Naive thymus-derived CD4-positive, alpha-beta T cell (primary cell): ENCODE measurements around the gene MUC6. TPM values are rescaled to one million over a fixed set of nuclear protein-coding genes. Genes with fewer than 3 reads are reported as not detected.

ENCODE experiments used
- ATAC-seq: fragments of 150-1000 bp; cut with Tn5 transposase; 2 replicates; pipeline ENCODE4 v1.10.0; 2021; ENCODE audit warnings: mild to moderate bottlenecking, moderate library complexity
- CTCF ChIA-PET: fragments of 350-600 bp; sonication (Branson Sonifier 250); formaldehyde crosslinking; loops from one replicate; lab custom pipeline; 2021; ENCODE audit warnings: antibody characterized with exemption; lab: Charles Lee
- POLR2A ChIA-PET: fragments of 350-600 bp; sonication (Branson Sonifier 250); formaldehyde crosslinking; loops from one replicate; lab custom pipeline; 2021; ENCODE audit warnings: antibody characterized with exemption, inconsistent platforms; lab: Charles Lee
- DNase-seq, 9 donors: peaks; one replicate each; pipeline versions ENCODE4 v3.0.0 to v3.0.0-alpha.2; 2020 to 2022; ENCODE audit warnings: mixed read lengths in 1 of 9
- H3K27ac ChIP-seq: one replicate; pipeline ENCODE4 v1.7.0; 2013; ENCODE audit warnings: mild to moderate bottlenecking, low read depth, low read length, moderate library complexity
- H3K27me3 ChIP-seq, 2 donors: one replicate each; pipeline ENCODE4 v1.7.0; 2013; ENCODE audit warnings: low read length in 2 of 2, mild to moderate bottlenecking in 2 of 2, moderate library complexity in 2 of 2; ENCODE audit not compliant: control insufficient read depth in 2 of 2, insufficient read depth in 2 of 2
- H3K36me3 ChIP-seq, 3 experiments: 1 replicate in 2 of 3; 2 replicates in 1 of 3; pipeline ENCODE4 v1.7.0; 2013; ENCODE audit warnings: low read length in 3 of 3, mild to moderate bottlenecking in 3 of 3, moderate library complexity in 1 of 3; ENCODE audit not compliant: insufficient read depth in 3 of 3, control insufficient read depth in 2 of 3
- H3K4me1 ChIP-seq, 2 donors: one replicate each; pipeline ENCODE4 v1.7.0; 2013; ENCODE audit warnings: low read length in 2 of 2, mild to moderate bottlenecking in 2 of 2, moderate library complexity in 1 of 2; ENCODE audit not compliant: control insufficient read depth in 2 of 2, insufficient read depth in 2 of 2
- H3K4me3 ChIP-seq: 2 replicates; pipeline ENCODE4 v1.7.0; 2013; ENCODE audit warnings: mild to moderate bottlenecking, low read length
- H3K9me3 ChIP-seq, 3 experiments: 1 replicate in 2 of 3; 2 replicates in 1 of 3; pipeline ENCODE4 v1.7.0; 2013; ENCODE audit warnings: low read length in 3 of 3; ENCODE audit not compliant: control insufficient read depth in 2 of 3
- H3K27ac Mint-ChIP-seq, 9 donors: one replicate each; pipeline ENCODE4 v1.8.0; 2020 to 2022; ENCODE audit warnings: mixed read lengths in 9 of 9, mild to moderate bottlenecking in 8 of 9, moderate library complexity in 5 of 9, inconsistent platforms in 2 of 9
- H3K27me3 Mint-ChIP-seq, 5 donors: one replicate each; pipeline ENCODE4 v1.8.0; 2021 to 2022; ENCODE audit warnings: mixed read lengths in 5 of 5, mild to moderate bottlenecking in 1 of 5
- H3K36me3 Mint-ChIP-seq, 5 donors: one replicate each; pipeline ENCODE4 v1.8.0; 2020 to 2022; ENCODE audit warnings: mixed read lengths in 5 of 5, mild to moderate bottlenecking in 3 of 5, inconsistent platforms in 1 of 5
- H3K4me1 Mint-ChIP-seq, 7 donors: one replicate each; pipeline ENCODE4 v1.8.0; 2020 to 2022; ENCODE audit warnings: mixed read lengths in 7 of 7, mild to moderate bottlenecking in 3 of 7, inconsistent platforms in 1 of 7
- H3K4me3 Mint-ChIP-seq, 10 donors: one replicate each; pipeline ENCODE4 v1.8.0; 2020 to 2022; ENCODE audit warnings: mild to moderate bottlenecking in 10 of 10, mixed read lengths in 10 of 10, moderate library complexity in 6 of 10, inconsistent platforms in 2 of 10
- H3K9me3 Mint-ChIP-seq, 11 donors: one replicate each; pipeline ENCODE4 v1.8.0; 2020 to 2022; ENCODE audit warnings: mixed read lengths in 11 of 11, mild to moderate bottlenecking in 4 of 11, inconsistent platforms in 1 of 11, moderate library complexity in 1 of 11
- intact Hi-C, 2 donors: fragments of 100-400 bp; cut with micrococcal nuclease; formaldehyde crosslinking; loops; one replicate each; pipeline ENCODE4 v1.15.1; 2023
- polyA plus RNA-seq, 2 donors: library from polyadenylated mRNA; unstranded; fragments of 300-500 nt; fragmentation: Illumina TruSeq; gene quantifications; one replicate each; pipeline ENCODE4 v1.2.3, GENCODE V29; 2021
- total RNA-seq, 6 experiments: library from RNA in 5 of 6; stranded (reverse) in 5 of 6; gene quantifications; 1 replicate in 5 of 6; 2 replicates in 1 of 6; pipeline ENCODE4 v1.2.3 and lab custom pipeline; 2021 to 2026

Gene MUC6
- total and polyA plus RNA-seq, 7 experiments from 2014 or later, result not detected

DNA sequence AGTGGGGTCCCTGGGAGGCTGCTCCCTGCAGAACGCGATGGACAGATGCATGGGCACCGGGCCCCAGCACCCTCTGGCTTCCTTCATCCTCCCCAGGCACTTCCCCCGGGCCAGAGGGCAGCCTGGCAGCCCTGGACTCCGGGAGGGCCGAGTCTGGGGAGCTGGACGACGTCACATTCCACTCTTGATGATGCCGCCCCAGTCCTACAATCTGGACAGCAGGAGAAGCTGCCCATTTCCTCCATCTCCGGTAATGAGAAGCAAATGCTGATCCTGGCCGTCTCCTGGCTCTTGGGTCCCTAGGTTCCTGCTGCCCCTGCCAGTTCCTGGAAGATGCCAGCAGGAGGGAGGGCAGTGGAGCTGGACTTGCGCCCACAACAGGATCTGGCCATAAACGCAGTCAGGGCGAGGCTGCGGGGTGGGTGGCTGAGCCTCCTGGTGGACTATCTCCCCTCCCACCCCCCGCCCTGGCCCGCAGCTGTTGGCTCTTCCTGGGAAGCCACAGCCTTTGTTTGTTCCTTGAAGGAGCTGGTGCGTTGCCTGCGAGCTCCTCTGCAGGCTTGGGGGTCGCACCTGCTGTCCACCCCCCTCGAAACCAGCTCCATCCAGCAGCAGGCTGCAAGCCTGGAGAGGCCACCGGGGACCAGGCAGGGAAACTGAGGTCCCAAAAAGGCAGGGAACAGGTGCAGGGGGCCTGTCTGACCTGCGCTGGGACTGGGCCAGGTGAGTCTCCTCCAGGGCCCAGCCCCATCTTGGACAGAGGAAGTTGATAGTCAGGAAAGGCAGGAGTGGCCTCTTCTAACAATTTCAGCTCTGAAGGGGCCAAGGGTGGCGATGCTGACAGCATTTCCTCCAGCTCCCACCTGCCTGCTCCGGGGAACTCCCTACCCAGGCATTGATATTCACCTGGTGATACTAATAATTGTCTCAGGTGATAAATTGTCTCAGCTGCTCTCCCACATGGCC, 17.9 kb upstream of the MUC6 start:
- Histone ChIP-seq H3K36me3 (no peaks in the 10 kb centered on the region), H3K27me3 (peaks cover 0 to 5% of the 10 kb centered on the region in 2 donors), H3K4me1 (no peaks in the 10 kb centered on the region), H3K4me3 (no peak overlapping the region), H3K27ac (no peak overlapping the region), H3K9me3 (no peaks in the 10 kb centered on the region)
- POLR2A ChIA-PET, result no interaction called here
- CTCF ChIA-PET, result interaction anchor here (0.8 to 1.2 kb wide), 2 partner anchors 133 to 208 kb away, joined by 3 read pairs; no protein-coding TSS in a partner anchor
- Mint-ChIP-seq H3K9me3 (no peaks in the 10 kb centered on the region), H3K4me3 (no peak overlapping the region), H3K36me3 (peaks cover 0 to 3% (median 0%) of the 10 kb centered on the region in 5 donors), H3K27ac (no peak overlapping the region), H3K4me1 (peaks cover 0 to 5% (median 0%) of the 10 kb centered on the region in 7 donors), H3K27me3 (peaks cover 0 to 11% (median 4%) of the 10 kb centered on the region in 5 donors)
- DNase-seq, result peak in 1 of 9 donors; percentile 3
- intact Hi-C loops, result loop anchor here in 1 of 2 donors (5.0 kb wide), 1 partner anchor 327 kb away; no protein-coding TSS in a partner anchor
- ATAC-seq, result no peak

DNA sequence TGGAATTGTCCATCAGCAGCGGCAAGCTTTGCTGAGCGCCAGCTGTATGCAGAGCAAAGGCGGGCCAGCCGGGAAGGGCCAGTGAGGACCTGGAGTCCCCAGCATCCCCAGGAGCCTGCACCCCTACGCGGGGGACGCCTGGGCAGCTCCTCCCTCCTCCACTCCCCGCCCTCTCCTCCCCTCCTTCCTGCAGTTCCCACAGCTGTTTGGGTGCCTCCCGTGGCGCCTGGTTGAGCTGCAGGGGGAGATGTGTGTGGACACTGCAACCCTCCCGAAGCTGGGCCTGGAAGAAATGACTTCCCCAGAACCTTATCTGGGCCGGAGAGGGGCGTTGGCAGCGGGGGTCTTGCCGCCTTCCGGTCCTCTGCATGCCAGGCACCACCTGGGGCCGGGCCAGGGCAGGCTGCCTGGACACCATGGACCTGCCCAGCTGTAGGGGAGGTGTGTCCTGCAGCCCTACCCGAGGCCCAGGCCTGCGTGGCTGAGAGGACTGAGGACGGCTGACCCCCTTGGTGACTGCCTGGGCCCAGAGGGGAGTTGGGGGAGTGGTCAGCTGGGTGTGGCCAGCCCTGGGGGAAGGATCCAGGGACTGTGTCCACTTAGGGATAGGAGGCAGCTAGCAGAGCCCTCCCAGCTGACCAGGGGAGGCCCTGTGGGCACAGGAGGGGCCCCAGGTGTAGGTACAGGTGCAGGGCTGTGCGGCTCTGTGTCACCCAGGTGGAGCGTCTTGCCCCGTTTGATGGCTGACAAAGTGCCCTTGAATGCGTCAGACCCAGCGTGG, 16.8 kb upstream of the MUC6 start:
- Mint-ChIP-seq H3K27me3 (peaks cover 3 to 10% (median 4%) of the 10 kb centered on the region in 5 donors), H3K9me3 (no peaks in the 10 kb centered on the region), H3K36me3 (peaks cover 0 to 3% (median 0%) of the 10 kb centered on the region in 5 donors), H3K4me3 (no peak overlapping the region), H3K4me1 (peaks cover 0 to 5% (median 0%) of the 10 kb centered on the region in 7 donors), H3K27ac (no peak overlapping the region)
- Histone ChIP-seq H3K36me3 (no peaks in the 10 kb centered on the region), H3K9me3 (no peaks in the 10 kb centered on the region), H3K27ac (no peak overlapping the region), H3K4me1 (no peaks in the 10 kb centered on the region), H3K27me3 (peaks cover 0 to 5% of the 10 kb centered on the region in 2 donors), H3K4me3 (no peak overlapping the region)
- no peak for DNase-seq
- ChIA-PET CTCF (interaction anchor here (0.8 kb wide), 1 partner anchor 132 kb away, joined by 3 read pairs; no protein-coding TSS in a partner anchor), POLR2A (no interaction called here)
- intact Hi-C loops, result loop anchor here in 1 of 2 donors (5.0 kb wide), 1 partner anchor 326 kb away; no protein-coding TSS in a partner anchor
- no peak for ATAC-seq

DNA sequence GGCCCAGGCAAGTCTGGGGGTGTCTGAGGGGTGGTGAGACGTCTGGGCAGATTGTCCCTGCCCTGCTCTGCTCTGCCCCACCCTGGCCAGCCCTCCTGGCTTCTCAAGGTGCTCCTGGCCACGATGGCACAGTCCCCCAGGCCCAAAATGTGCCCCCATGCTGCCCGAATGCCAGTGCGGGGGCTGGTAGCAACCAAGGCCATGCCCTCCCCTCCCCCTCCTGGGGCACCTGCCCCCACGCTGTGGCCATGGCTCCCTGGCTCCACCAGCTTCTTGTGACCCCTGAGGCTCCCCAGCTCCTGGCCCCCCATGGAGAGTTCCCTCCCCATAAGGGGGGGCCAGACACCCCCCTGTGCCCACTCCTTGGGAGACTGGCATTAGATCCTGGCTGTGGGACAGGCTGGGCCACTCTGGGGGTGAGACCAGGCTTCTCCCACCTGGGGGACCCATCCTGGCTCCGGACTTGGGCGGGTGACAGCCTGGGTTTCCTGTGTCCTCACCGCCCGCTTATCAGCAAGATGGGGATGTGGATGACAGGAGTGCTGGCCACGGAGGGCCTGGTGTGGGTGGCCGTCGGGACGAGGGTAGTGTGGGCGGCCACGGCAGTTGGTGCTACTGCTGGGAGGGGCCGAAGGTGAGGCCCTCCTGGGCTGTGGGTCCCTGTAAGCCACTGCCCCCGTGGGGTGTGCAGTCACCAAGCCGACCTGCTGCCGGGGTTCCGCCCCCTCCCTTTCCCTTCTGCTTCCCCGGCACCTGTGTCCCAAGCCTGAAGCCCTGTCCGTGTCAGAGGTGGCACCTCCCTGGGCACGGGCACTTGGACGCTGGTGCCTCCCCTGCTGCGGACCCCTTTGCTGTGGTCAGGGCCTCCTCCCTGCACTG, 15.9 kb upstream of the MUC6 start:
- H3K4me3 ChIP-seq, result no peak overlapping the region
- Mint-ChIP-seq H3K27ac (no peak overlapping the region), H3K27me3 (peaks cover 0 to 11% (median 3%) of the 10 kb centered on the region in 5 donors), H3K4me3 (no peak overlapping the region), H3K36me3 (peaks cover 0 to 3% (median 0%) of the 10 kb centered on the region in 5 donors), H3K9me3 (no peaks in the 10 kb centered on the region), H3K4me1 (peaks cover 0 to 5% (median 0%) of the 10 kb centered on the region in 7 donors)
- ATAC-seq (no peak), DNase-seq (no peak)
- POLR2A ChIA-PET, result interaction anchor here (1.5 kb wide), 1 partner anchor 207 kb away, joined by 3 read pairs; no protein-coding TSS in a partner anchor
- intact Hi-C loops, result loop anchor here in 1 of 2 donors (5.0 kb wide), 1 partner anchor 325 kb away; no protein-coding TSS in a partner anchor
- no peak overlapping the region for H3K27ac ChIP-seq
- H3K36me3 ChIP-seq, result no peaks in the 10 kb centered on the region
- H3K4me1 ChIP-seq, result no peaks in the 10 kb centered on the region
- CTCF ChIA-PET, result interaction anchor here (0.6 to 3.4 kb wide), 3 partner anchors 113 to 279 kb away, joined by 3 to 19 read pairs (median 4); no protein-coding TSS in a partner anchor
- H3K27me3 ChIP-seq, result peaks cover 0 to 5% of the 10 kb centered on the region in 2 donors
- no peaks in the 10 kb centered on the region for H3K9me3 ChIP-seq

DNA sequence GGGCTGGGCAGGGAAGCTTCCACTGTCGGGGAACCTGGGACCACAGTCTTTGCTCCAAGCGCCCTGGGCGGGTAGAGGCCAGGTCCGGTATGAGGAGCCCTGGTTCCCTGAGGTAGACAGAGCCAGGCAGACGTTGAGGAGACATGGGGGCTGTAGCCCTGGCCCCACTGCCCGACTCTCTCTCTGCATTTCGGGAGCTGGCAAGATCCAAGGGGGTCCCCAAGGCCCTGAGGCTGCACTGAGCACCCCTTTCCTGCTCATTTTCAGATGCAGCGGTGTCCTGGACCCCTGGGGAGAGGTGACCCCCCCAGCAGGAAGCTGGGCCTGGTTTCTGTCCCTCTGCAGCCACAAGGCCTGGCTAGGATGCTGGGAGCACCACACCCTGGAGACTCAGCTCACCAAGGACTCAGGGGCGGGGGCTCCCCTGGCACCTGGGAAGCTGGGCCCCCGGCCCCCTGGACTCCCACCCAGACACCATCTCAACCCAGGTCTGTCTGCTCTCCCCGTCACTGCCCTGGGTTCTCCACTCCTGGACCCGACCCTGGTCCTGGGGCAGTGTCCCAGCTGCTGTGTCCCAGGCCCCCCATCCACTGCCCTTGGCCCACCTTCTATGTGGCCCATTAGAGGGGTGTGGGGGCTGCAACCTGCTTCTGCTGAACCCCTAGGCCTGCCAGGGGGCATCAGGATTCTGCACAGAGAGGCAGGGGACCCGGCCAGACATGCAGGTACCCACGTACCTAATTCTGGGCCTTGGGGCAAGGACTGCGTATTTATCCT, 15.0 kb upstream of the MUC6 start:
- H3K27me3 Mint-ChIP-seq, result peaks cover 0 to 11% (median 4%) of the 10 kb centered on the region in 5 donors
- H3K36me3 Mint-ChIP-seq, result peaks cover 0 to 3% (median 0%) of the 10 kb centered on the region in 5 donors
- intact Hi-C loops, result loop anchor here (1.0 to 5.0 kb wide), 6 partner anchors 126 to 324 kb away; partner anchors contain the start of genes AP2A2 (in 2 of the 2), CHID1 (in 1 of the 2) and RPLP2 (in 1 of the 2)
- no peak overlapping the region for H3K27ac Mint-ChIP-seq
- Histone ChIP-seq H3K4me3 (no peak overlapping the region), H3K36me3 (no peaks in the 10 kb centered on the region), H3K27ac (no peak overlapping the region), H3K27me3 (peaks cover 0 to 5% of the 10 kb centered on the region in 2 donors), H3K4me1 (no peaks in the 10 kb centered on the region), H3K9me3 (no peaks in the 10 kb centered on the region)
- ChIA-PET CTCF (interaction anchor here (0.6 to 3.4 kb wide), 4 partner anchors 112 to 278 kb away, joined by 3 to 19 read pairs (median 4); no protein-coding TSS in a partner anchor), POLR2A (interaction anchor here (1.5 kb wide), 1 partner anchor 206 kb away, joined by 3 read pairs; no protein-coding TSS in a partner anchor)
- DNase-seq, result no peak
- no peaks in the 10 kb centered on the region for H3K9me3 Mint-ChIP-seq
- ATAC-seq, result no peak
- peaks cover 0 to 5% (median 0%) of the 10 kb centered on the region in 7 donors for H3K4me1 Mint-ChIP-seq
- H3K4me3 Mint-ChIP-seq, result no peak overlapping the region
